Hepatocyte (in vitro differentiated cells): ENCODE measurements around the gene B3GAT3. TPM values are rescaled to one million over a fixed set of nuclear protein-coding genes. Genes with fewer than 3 reads are reported as not detected.

Experiments
- DNase-seq: peaks from one replicate; pipeline ENCODE4 v3.0.0-alpha.2; 2016; ENCODE audit warnings: low spot score
- H2AFZ ChIP-seq: fragments of 200-600 bp; sonication (generic); 2 replicates; pipeline ENCODE4 v1.6.0; 2016; ENCODE audit warnings: antibody characterized with exemption, mild to moderate bottlenecking
- H3K27ac ChIP-seq: fragments of 200-600 bp; sonication (generic); 2 replicates; pipeline ENCODE4 v1.5.1; 2016; ENCODE audit warnings: mild to moderate bottlenecking
- H3K27me3 ChIP-seq: fragments of 200-600 bp; sonication (generic); 2 replicates; pipeline ENCODE4 v1.6.1; 2016
- H3K36me3 ChIP-seq: fragments of 200-600 bp; sonication (generic); replicated peaks from 2 replicates; pipeline ENCODE4 v1.5.1; 2016; ENCODE audit warnings: low read depth; ENCODE audit not compliant: insufficient read depth
- H3K4me1 ChIP-seq: fragments of 200-600 bp; sonication (generic); 2 replicates; pipeline ENCODE4 v1.5.1; 2016; ENCODE audit warnings: mild to moderate bottlenecking, moderate library complexity; ENCODE audit not compliant: insufficient read depth
- H3K4me2 ChIP-seq: fragments of 200-600 bp; sonication (generic); 2 replicates; pipeline ENCODE4 v1.6.0; 2016
- H3K4me3 ChIP-seq: fragments of 200-600 bp; sonication (generic); 2 replicates; pipeline ENCODE4 v1.5.1; 2016; ENCODE audit warnings: mild to moderate bottlenecking
- H3K79me2 ChIP-seq: fragments of 200-600 bp; sonication (generic); 2 replicates; pipeline ENCODE4 v1.6.0; 2017; ENCODE audit warnings: mild to moderate bottlenecking
- H3K9me2 ChIP-seq: fragments of 200-600 bp; sonication (generic); replicated peaks from 2 replicates; pipeline ENCODE4 v1.6.0; 2017; ENCODE audit warnings: mild to moderate bottlenecking; ENCODE audit not compliant: insufficient read depth
- H3K9me3 ChIP-seq: fragments of 200-600 bp; sonication (generic); 2 replicates; pipeline ENCODE4 v1.5.1; 2016; ENCODE audit warnings: low read depth, mild to moderate bottlenecking
- H4K20me1 ChIP-seq: fragments of 200-600 bp; sonication (generic); 2 replicates; pipeline ENCODE4 v1.6.0; 2016; ENCODE audit warnings: mild to moderate bottlenecking; ENCODE audit not compliant: insufficient read depth, poor library complexity, severe bottlenecking
- EZH2 ChIP-seq: fragments of 200-600 bp; sonication (generic); IDR thresholded peaks from 2 replicates; pipeline ENCODE4 v1.6.1; 2016; ENCODE audit warnings: antibody characterized with exemption, mild to moderate bottlenecking, borderline replicate concordance
- EZH2phosphoT487 ChIP-seq: fragments of 200-600 bp; sonication (generic); IDR thresholded peaks from one replicate; pipeline ENCODE4 v1.6.1; 2018; ENCODE audit warnings: antibody characterized with exemption, mild to moderate bottlenecking, low read depth, moderate library complexity; ENCODE audit not compliant: unreplicated experiment, severe bottlenecking
- WGBS: methylation state at CpG from one replicate; pipeline ENCODE4 v1.1.6; 2016; ENCODE audit warnings: low lambda C conversion rate; ENCODE audit errors: missing lambda C conversion rate; 5-methylcytosine and 5-hydroxymethylcytosine counted together
- polyA plus RNA-seq: library from polyadenylated mRNA; unstranded; fragments of >200 nt; fragmentation: Nextera tagmentation; extraction: Ambion mirVana; gene quantifications from 2 replicates; pipeline ENCODE4 v1.2.1, GENCODE V29; 2016
- total RNA-seq: library from RNA; depleted of rRNA; stranded (reverse); fragments of >200 nt; gene quantifications from 2 replicates; pipeline ENCODE4 v1.2.3, GENCODE V29; 2014
- TF ChIP-seq, protein P1 (sequence below): fragments of 200-600 bp; sonication (generic); IDR thresholded peaks from 2 replicates; pipeline ENCODE4 v1.5.1; 2016; ENCODE audit warnings: antibody characterized with exemption, mild to moderate bottlenecking; ENCODE audit not compliant: poor library complexity

Gene B3GAT3
- total and polyA plus RNA-seq, 2 experiments from 2014 or later, result 32.3 to 61.4 TPM

DNA sequence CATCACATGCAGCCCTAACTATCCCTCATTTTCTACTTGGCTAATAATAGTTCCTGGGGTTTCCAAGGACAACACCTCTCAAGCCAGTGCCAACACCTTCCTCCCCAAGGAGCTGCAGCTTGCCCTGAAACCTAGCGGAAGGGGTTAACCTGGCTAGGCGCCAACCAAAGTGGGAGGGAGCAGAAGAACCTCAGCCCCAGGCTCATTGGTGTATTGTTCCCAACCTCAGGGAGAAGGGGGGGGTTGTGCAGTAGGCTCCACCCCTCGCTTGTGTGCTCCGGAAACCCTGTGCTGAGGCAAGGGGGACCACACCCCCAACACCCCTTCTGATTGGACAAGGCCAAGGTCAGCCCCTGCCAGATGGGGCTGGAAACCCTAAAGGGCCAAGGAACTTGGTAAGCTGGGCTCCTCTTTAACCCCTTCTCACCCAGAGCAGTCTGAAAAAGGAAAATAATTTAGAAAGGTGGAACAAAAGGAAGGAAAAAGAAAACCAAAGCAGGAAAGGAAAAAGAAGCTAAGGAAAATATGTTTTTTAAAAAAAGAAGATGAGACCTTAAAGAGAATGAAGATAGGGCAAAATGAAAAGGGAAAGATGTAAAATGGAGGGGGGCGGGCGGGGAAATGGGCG lies 22.6 kb downstream of the B3GAT3 start:
- Histone ChIP-seq H3K9me3 (no peaks in the 10 kb centered on the region), H3K36me3 (no peaks in the 10 kb centered on the region), H4K20me1 (peaks cover 16% of the 10 kb centered on the region), H3K27me3 (no peaks in the 10 kb centered on the region), H2AFZ (no peak overlapping the region), H3K4me3 (no peak overlapping the region), H3K9me2 (no peaks in the 10 kb centered on the region), H3K79me2 (peaks cover 39% of the 10 kb centered on the region), H3K4me2 (peak overlapping the region; percentile 84), H3K27ac (peak overlapping the region; percentile 92), H3K4me1 (peaks cover 20% of the 10 kb centered on the region)
- TF ChIP-seq, protein P1, sequence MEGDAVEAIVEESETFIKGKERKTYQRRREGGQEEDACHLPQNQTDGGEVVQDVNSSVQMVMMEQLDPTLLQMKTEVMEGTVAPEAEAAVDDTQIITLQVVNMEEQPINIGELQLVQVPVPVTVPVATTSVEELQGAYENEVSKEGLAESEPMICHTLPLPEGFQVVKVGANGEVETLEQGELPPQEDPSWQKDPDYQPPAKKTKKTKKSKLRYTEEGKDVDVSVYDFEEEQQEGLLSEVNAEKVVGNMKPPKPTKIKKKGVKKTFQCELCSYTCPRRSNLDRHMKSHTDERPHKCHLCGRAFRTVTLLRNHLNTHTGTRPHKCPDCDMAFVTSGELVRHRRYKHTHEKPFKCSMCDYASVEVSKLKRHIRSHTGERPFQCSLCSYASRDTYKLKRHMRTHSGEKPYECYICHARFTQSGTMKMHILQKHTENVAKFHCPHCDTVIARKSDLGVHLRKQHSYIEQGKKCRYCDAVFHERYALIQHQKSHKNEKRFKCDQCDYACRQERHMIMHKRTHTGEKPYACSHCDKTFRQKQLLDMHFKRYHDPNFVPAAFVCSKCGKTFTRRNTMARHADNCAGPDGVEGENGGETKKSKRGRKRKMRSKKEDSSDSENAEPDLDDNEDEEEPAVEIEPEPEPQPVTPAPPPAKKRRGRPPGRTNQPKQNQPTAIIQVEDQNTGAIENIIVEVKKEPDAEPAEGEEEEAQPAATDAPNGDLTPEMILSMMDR, result no peak
- TF ChIP-seq EZH2phosphoT487, result no peak
- no peak for TF ChIP-seq EZH2
- DNase-seq, result peak; percentile 91
- WGBS, result 62% methylated on average over 7 of the region's 7 CpGs

DNA sequence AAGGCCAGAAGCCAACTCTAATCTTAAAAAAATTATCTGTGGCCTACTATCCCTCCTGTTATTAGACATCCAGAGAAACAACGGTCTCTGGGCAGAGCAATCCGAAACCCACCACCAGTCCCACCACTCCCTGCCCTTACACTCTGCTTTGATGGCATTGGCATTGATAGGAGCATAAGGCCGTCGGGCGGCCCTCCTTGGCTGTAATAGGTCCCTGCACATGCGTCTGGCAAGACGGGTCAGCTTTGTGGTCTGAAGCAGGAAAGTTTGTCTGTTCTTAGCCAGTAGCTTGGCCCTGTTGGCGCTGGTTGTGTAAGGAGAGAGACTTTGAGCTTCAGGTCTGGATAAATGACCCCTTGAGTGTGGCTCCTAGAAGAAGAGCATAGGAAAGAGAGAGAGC lies 26.7 kb downstream of the B3GAT3 start:
- Histone ChIP-seq H3K79me2 (peaks cover 34% of the 10 kb centered on the region), H4K20me1 (peaks cover 10% of the 10 kb centered on the region), H3K9me2 (no peaks in the 10 kb centered on the region), H3K27ac (no peak overlapping the region), H3K9me3 (no peaks in the 10 kb centered on the region), H3K36me3 (no peaks in the 10 kb centered on the region), H2AFZ (no peak overlapping the region), H3K4me2 (no peak overlapping the region), H3K27me3 (no peaks in the 10 kb centered on the region), H3K4me1 (peaks cover 16% of the 10 kb centered on the region), H3K4me3 (no peak overlapping the region)
- no peak for TF ChIP-seq EZH2
- TF ChIP-seq, protein P1, result no peak
- no peak for TF ChIP-seq EZH2phosphoT487
- no peak for DNase-seq
- 95% methylated on average over 8 of the region's 8 CpGs for WGBS

DNA sequence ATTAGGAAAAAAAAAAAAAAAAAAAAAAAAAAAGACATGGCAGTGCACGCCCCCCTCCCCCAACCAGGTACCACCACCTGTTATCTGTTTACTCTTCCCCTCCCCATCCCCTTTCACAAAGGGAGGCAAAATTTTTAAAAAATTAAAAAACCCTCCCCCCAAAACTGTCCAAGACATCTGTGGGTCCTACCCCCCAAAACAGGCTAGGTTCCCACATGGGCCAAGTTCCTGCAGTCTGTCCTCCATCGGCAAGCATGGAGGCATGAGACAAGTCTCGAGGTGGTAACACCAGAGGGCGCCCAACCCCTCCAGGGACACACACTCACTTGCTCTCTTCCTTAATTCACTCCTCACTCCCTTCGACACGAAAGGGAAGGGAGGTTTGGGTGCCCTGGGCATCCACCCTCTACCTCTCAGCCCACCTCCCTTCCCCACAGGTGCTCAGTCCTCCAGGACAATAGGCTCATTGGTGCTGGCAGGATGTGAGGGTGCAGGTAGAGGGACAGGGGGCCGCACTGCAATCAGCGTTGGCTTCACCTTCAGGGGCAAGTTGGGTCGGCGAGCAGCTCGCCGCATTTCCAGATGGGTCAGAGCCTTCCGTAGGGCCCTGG lies 28.2 kb downstream of the B3GAT3 start:
- Histone ChIP-seq H3K79me2 (peaks cover 33% of the 10 kb centered on the region), H3K4me2 (no peak overlapping the region), H3K4me1 (peaks cover 7% of the 10 kb centered on the region), H3K9me2 (no peaks in the 10 kb centered on the region), H3K27me3 (no peaks in the 10 kb centered on the region), H2AFZ (no peak overlapping the region), H4K20me1 (no peaks in the 10 kb centered on the region), H3K9me3 (no peaks in the 10 kb centered on the region), H3K36me3 (no peaks in the 10 kb centered on the region), H3K4me3 (no peak overlapping the region), H3K27ac (no peak overlapping the region)
- DNase-seq, result peak; percentile 73
- WGBS, result 75% methylated on average over 12 of the region's 13 CpGs
- TF ChIP-seq EZH2 (no peak), EZH2phosphoT487 (no peak)
- TF ChIP-seq, protein P1, result peak; percentile 51

DNA sequence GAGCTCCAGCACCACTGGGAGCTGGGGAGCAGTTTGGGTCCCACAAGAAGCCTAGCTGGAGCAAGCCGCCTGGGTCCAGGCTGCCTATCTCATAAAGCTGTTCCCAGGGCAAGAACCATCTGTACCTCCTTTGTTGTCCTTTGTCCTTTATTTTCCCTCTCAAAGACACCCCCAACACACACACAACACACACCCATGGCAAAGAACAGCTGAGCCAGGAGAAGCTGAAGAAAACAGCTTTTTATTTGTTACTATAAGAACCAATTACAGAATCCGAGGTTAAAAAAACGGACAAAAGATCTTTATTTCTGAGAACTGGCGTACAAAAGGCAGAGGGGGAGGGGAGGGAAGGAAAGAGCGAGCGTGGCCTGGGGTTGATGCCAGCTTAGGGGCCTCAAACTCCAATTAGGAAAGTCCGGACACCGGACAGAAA lies 28.8 kb downstream of the B3GAT3 start:
- Histone ChIP-seq H3K9me3 (no peaks in the 10 kb centered on the region), H3K4me2 (no peak overlapping the region), H3K9me2 (no peaks in the 10 kb centered on the region), H3K79me2 (peaks cover 28% of the 10 kb centered on the region), H2AFZ (no peak overlapping the region), H3K4me1 (peaks cover 7% of the 10 kb centered on the region), H3K4me3 (no peak overlapping the region), H3K36me3 (no peaks in the 10 kb centered on the region), H4K20me1 (no peaks in the 10 kb centered on the region), H3K27me3 (no peaks in the 10 kb centered on the region), H3K27ac (peak overlapping the region; percentile 85)
- WGBS, result 89% methylated on average over 4 of the region's 8 CpGs
- TF ChIP-seq, protein P1, result no peak
- no peak for TF ChIP-seq EZH2
- no peak for TF ChIP-seq EZH2phosphoT487
- no peak for DNase-seq
